Measurements from ENCODE around the gene UBE3B. TPM values are rescaled to one million over a fixed set of nuclear protein-coding genes. Genes with fewer than 3 reads are reported as not detected.
A peak's percentile ranks its signal among the peaks of the same experiment; 100 is the strongest.

Gene UBE3B
- total RNA-seq, 1 donor, result 51.4 TPM

DNA sequence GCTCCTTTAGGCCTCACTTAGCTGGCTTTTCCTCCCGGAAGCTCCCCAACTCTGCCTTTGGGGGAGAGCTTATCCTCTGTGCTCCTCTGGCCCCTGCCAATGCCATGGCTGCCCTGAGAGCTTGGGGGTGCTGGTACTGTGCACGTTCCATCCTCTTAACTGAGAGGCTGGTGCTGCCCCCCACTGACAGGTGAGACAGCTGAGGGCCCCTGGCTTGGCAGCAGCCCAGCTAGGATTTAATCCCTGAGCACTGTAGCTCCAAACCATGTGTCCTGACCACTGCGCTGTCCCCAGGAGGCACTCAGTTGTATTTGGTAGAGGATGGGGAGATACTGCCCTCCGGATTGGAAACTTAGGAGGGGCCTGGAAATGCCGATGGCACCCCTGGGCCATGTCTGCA lies 46.1 kb downstream of the UBE3B start:
- no peak for DNase-seq (ENCODE audit: low read depth)
- TF ChIP-seq, protein P1, sequence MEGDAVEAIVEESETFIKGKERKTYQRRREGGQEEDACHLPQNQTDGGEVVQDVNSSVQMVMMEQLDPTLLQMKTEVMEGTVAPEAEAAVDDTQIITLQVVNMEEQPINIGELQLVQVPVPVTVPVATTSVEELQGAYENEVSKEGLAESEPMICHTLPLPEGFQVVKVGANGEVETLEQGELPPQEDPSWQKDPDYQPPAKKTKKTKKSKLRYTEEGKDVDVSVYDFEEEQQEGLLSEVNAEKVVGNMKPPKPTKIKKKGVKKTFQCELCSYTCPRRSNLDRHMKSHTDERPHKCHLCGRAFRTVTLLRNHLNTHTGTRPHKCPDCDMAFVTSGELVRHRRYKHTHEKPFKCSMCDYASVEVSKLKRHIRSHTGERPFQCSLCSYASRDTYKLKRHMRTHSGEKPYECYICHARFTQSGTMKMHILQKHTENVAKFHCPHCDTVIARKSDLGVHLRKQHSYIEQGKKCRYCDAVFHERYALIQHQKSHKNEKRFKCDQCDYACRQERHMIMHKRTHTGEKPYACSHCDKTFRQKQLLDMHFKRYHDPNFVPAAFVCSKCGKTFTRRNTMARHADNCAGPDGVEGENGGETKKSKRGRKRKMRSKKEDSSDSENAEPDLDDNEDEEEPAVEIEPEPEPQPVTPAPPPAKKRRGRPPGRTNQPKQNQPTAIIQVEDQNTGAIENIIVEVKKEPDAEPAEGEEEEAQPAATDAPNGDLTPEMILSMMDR (IDR thresholded peaks at IDR 0.05; ENCODE audit: insufficient read depth, low read depth, low read length), result no peak
- no peak overlapping the region for H3K4me3 ChIP-seq (ENCODE audit: low read depth, low read length)

DNA sequence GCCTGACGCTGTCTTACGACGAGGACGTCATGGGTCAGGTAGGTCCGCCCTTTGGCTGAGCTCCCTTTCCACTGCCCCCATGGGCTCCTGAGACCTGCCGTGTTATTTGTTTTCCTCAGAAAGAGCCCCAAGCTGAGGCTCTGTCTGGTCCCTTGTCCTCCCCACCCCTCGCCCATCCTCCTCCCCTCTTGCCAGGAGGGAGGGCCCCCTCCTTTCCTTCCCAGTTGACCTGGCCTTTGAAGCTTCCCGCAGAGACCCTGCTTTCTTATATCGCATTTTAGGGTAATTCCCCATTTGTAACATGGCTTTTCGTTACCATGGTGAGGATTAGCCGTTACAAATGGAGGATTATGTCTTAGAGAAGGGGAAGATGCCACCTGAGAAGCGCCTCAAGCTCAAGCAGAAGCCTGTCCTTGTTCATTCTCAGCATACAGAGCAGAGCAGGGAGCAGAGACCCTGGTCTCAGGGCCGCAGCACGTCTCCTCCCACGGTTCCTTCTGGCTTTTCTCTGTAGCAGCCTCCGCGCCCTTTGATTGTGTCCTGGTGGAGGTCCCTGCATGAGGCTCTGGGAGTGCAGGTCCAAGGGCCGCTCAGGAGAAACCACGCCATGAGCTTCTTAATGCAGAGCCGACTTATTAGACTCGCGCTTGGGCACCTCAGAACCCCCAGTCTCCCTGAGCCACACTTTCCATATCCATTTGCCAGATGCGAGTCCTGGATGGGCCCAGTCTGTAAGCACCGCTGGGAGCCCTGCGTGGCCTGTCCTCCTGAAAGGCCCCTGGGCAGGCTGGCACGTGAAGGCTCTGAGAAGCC lies 47.2 kb downstream of the UBE3B start:
- TF ChIP-seq, protein P1 (IDR thresholded peaks at IDR 0.05; ENCODE audit: insufficient read depth, low read depth, low read length), result no peak
- no peak for DNase-seq (ENCODE audit: low read depth)
- no peak overlapping the region for H3K4me3 ChIP-seq (ENCODE audit: low read depth, low read length)

DNA sequence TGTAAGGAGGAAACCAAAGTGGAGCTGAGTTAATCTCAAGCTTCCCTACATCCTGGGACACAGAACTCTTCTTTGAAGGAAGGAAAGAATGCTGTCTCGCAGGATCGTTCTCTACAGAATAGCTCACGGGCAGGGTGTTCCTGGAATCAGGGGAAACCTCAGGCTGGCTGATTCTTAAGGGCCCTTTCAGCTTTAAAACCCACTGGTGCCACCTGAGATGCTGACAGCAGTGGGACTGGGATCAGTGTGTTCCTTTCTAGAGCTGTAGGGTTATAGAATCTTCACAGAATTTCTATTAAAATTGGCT lies 47.8 kb downstream of the UBE3B start:
- TF ChIP-seq, protein P1 (IDR thresholded peaks at IDR 0.05; ENCODE audit: insufficient read depth, low read depth, low read length), result no peak
- no peak for DNase-seq (ENCODE audit: low read depth)
- no peak overlapping the region for H3K4me3 ChIP-seq (ENCODE audit: low read depth, low read length)

DNA sequence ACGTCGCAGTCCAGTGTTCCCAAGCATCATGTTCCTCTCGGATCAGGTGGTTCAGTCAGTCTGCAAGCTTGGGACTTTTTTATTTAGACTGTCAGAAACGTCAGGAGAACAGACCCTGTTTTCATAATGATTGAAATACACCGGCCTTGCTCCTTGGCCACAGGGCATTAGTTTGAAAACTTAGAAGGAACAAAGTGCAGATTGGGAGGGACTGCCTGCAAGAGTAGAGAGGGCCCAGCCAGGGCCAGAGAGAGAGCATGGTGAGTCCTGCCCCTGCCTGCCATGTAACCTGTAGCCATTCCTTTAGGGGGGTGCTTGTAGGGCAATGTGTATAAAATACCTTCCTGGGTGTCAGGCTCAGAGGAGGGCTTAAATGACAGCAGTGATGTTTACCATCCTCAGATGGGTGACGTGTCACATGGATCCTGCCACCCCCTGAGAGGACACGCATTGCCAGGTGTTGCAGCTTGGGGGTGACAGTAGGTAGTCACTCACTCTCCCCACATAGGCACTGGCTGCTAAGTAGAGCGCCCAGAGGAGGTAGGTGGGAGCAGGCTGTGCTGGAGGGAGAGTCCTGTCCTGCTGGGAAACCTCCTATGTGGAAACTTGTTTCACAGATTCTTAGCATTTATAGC lies 50.2 kb downstream of the UBE3B start:
- no peak for DNase-seq (ENCODE audit: low read depth)
- no peak overlapping the region for H3K4me3 ChIP-seq (ENCODE audit: low read depth, low read length)
- TF ChIP-seq, protein P1 (IDR thresholded peaks at IDR 0.05; ENCODE audit: insufficient read depth, low read depth, low read length), result no peak

DNA sequence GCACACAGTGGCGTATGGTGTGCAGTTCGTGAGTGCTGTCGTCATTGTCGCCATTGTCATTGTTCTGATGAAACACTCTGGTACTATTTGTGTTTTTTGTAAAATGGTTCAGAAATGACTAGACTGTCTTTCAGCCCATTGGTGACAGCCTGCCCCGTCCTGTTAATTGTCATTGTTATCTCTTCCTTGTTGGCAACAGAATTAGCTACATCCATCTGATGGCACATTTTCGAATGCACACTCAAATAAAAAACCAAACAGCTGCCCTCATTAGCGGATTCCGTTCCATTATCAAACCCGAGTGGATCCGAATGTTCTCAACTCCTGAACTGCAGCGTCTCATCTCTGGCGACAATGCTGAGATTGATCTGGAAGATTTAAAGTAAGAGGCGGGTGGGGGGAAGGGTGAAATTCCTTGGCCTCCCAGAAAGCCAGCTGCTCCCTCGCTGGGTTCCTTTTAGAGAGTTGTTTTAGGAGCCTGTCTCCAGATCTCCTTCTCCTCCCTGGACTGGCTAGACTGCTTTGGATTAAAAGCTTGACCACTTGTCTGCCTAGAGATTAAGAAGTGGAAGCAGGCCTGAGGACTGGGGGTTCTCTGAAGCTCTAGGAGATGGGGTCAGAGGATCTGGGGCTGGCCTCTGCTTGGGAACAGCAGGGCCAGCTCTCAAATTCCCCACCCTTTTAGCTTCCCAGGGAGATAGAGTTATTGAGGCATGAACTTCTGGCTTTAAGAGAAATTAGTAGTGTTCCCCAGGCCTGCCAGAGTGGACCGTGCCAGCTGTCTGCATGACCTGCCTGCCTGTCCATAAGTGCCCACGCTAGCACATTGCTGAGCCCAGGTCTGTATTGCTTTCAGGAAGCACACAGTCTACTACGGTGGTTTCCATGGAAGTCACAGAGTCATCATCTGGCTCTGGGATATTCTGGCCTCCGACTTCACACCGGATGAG lies 52.5 kb downstream of the UBE3B start:
- TF ChIP-seq, protein P1 (IDR thresholded peaks at IDR 0.05; ENCODE audit: insufficient read depth, low read depth, low read length), result no peak
- H3K4me3 ChIP-seq (ENCODE audit: low read depth, low read length), result no peak overlapping the region
- DNase-seq (ENCODE audit: low read depth), result peak; percentile 45

DNA sequence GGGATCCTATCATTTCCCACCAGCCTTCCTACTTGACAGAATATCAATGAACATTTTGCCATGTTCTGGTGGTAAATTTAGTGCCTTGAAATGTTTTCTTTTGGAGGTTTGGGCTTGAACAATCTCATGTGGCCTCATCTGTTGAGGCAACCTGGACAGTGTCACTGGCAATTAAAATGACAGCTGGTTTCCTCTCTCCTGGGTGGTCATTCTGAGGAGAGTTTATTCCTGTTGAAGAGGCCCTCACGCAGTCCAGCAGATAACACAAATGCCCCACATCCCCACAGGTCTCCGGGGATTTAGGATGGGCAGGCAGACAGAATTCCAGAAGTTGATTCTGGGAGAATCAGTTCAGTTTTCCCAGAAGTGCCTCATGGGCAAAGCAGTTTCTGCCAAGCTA lies 54.0 kb downstream of the UBE3B start:
- DNase-seq (ENCODE audit: low read depth), result peak; percentile 69
- TF ChIP-seq, protein P1 (IDR thresholded peaks at IDR 0.05; ENCODE audit: insufficient read depth, low read depth, low read length), result no peak
- no peak overlapping the region for H3K4me3 ChIP-seq (ENCODE audit: low read depth, low read length)

Measured in fibroblast of villous mesenchyme (primary cell).